Daoy (cell line): ENCODE results near the gene LEFTY2. TPM values are rescaled to one million over a fixed set of nuclear protein-coding genes. Genes with fewer than 3 reads are reported as not detected.
"Not testable (repeated sequence)": the region's sequence is repeated elsewhere in the genome, so short reads cannot be mapped to it uniquely, and the experiment has no call there.

Experiments used
- DNase-seq: peaks from one replicate; pipeline ENCODE4 v3.0.0-alpha.2; 2015; ENCODE audit warnings: low read depth
- total RNA-seq: library from RNA; depleted of rRNA; stranded (reverse); fragments of >200 nt; shearing (Covaris generic); gene quantifications from 2 replicates; pipeline ENCODE4 v1.2.3, GENCODE V29; 2014

LEFTY2 gene
- total RNA-seq, 1 experiment from 2014 or later: not detected

DNA sequence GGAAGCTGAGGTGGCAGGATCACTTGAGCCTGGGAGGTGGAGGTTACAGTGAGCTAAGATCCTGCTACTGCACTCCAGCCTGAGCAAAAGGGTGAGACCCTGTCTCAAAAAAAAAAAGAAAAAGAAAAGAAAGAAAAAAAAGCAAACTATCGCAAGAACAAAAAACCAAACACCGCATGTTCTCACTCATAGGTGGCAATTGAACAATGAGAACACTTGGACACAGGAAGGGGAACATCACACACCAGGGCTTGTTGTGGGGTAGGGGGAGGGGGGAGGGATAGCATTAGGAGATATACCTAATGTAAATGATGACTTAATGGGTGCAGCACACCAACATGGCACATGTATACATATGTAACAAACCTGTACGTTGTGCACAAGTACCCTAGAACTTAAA lies 11.6 kb downstream of the LEFTY2 start:
- not testable (repeated sequence) for DNase-seq

GRCh38 chr1:225928186-225929175 lies 12.5 kb downstream of the LEFTY2 start:
- no peak for DNase-seq

DNA sequence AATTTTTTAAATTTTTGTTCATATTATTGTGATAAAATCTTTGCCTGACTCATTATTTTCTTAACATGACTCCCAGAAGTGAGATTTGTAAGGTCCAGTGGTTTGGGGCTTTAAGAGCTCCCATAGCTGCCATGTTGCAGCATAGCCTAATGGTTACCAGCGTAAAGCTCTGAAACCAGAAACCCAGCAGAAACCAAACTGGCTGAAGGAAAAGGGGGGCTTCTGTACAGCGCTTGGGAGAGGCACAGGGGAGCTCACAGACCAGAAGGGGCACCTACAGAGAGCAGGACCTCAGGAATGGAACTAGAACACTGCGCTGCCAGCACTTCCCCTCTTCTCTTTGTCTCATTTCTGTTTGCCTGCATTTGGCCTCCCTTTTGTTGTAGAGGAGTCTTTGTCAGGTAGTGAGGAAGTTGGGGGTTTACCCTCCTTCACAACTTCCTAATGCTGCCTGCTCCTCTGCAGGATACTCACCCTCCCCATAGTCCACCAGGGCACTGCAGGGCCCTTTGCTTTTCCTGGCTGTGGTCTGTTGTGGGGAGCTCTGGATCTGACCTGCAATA lies 14.4 kb downstream of the LEFTY2 start:
- DNase-seq: no peak

- DNase-seq: peak; percentile 99
Observed at GRCh38 chr1:225923692-225924555, 17.1 kb downstream of the LEFTY2 start, which contains the start of gene PYCR2. Gene PYCR2 (minus strand): TSS chr1:225924250. CDS start chr1:225924110, 140 bp downstream.

- DNase-seq: no peak
Observed at GRCh38 chr1:225923381-225923691, 17.7 kb downstream of the LEFTY2 start.

- peak; percentile 66 for DNase-seq
Observed at GRCh38 chr1:225921734-225922709, 19.0 kb downstream of the LEFTY2 start.

- peak; percentile 86 for DNase-seq
Observed at GRCh38 chr1:225919906-225920305, 21.1 kb downstream of the LEFTY2 start.

GRCh38 chr1:225918280-225918679 lies 22.7 kb downstream of the LEFTY2 start:
- no peak for DNase-seq

DNA sequence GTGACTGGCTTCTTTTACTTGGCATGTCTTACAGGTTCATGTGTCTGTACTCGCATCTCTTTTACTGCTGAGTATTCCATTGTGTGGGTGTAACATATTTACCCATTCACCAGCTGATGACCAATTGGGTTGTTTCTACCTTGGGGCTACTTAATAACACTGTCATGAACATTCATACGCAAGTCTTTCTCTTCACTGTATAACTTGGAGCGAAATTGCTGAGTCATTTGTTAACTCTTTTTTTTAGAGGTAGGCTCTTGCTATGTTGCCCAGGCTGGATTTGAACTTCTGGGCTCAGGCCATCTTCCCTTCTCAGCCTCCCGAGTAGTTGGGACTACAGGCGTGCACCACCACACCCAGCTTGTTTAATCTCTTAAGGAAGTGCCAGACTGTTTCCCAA lies 23.5 kb downstream of the LEFTY2 start:
- DNase-seq: no peak

DNA sequence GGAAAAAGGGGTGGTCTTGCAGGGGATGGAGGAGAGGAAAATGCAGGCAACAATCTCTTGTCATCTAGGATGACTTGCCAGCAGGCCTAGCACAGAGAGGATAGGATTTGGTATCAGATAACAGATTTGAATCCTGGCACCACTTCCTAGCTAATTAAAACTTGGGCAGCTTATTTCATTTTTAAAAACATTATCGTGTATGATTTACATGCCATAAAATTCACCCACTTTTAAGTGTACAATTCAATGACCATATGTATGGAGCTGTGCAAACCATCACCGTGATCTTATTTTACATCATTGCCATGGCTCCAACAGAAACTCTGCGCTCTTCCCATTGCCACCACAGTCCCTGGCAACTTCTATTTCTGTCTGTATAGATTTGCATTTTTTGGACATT lies 23.9 kb downstream of the LEFTY2 start:
- DNase-seq: no peak

DNA sequence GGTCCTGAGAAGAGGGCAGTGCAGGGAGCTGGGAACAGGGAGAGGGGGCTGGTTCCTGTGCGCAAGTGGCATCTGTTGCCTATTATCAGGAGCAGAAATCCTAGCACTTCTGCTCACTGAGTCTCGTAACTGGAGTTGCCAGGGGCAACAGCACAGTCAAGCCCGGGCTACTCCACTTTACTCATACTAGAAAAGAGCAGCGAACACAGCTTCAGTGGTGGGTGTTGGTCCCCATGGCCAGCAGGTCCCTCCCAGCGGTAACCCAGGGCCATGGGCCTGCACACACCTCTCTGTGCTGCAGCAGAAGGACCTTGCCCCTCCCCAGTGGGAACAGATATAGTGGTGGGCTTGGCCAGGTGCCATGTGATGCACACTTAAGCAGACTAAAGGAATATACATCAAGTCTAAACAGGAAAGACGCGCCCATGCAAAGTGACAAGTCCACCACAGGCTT lies 25.5 kb downstream of the LEFTY2 start:
- no peak for DNase-seq

GRCh38 chr1:225914947-225915346 lies 26.1 kb downstream of the LEFTY2 start:
- DNase-seq: no peak

DNA sequence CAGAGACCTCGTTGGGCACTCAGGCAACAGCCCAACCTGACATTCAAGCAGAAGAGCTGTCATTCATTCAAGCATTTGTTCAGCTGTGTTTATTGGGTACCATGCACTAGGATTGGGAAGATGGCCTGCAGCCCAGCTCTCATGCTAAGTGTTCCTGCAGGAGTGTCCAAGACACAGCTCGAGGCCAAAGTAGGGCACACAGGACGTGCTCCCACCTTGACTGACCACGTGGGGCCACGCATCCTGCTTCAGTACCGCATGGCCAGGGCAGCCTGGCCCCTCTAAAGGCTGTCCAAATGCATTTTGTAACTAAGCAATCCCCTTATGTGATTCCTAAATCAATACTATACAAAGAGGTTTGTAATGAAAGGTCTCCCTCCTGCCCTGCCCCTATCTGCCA lies 26.6 kb downstream of the LEFTY2 start:
- no peak for DNase-seq

GRCh38 chr1:225911191-225912130 lies 29.6 kb downstream of the LEFTY2 start:
- no peak for DNase-seq

DNA sequence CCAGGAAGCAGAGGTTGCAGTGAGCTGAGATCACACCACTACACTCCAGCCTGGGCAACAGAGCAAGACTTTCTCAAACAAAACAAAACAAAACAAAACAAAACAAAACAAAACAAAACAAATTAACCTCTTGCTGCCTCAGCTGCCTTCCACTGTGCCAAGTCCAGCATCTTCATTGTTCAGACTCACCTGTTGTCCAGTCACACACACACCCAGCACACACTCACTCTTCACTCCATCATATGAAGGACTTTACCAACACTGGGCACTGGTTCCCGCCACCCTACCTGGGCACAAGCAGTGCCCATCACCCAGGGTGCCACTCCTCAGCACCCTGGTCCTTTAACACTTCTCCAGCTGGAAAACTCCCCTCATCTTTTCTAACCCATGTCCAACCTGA lies 31.5 kb downstream of the LEFTY2 start:
- no peak for DNase-seq

DNA sequence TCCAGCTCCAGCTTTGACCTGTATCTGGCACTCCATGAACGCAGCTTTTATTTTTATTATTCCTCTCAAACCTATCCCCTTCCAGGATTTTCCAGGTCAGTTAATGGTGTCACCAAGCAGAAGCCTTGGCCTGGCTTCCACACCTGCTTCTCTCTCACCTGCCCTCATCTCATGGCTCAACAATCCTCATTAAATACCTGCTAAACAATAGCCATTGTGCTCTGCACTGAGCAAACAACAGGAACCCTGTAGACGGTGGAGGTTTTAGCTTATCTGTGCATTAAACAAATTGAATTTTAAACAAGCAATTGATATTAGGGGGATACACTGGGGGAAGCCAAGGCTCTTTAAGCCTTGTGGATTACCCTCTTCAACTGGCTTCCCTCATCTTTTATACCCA lies 32.2 kb downstream of the LEFTY2 start:
- DNase-seq: no peak

- no peak for DNase-seq
Observed at GRCh38 chr1:225908013-225908640, 32.9 kb downstream of the LEFTY2 start.

DNA sequence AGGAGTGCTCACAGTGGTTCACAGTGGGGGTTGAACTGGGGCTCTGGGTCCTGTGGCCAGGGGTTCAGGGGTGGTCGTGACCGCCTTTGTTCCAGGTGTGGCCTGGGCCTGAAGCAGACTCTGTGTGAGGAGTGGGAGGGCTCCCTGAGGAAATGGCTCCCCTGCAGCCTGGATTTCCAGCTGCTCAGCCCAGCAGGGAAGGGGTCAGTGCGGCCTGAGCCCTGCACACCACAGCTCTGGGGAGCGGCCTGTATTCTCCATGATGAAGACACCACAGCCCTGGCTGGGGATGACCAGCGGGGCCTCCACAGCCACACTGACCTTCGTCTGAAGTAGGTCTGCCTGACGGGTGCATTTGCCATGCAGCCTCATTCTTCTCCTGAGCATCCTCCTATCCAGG lies 33.7 kb downstream of the LEFTY2 start:
- DNase-seq: no peak

DNA sequence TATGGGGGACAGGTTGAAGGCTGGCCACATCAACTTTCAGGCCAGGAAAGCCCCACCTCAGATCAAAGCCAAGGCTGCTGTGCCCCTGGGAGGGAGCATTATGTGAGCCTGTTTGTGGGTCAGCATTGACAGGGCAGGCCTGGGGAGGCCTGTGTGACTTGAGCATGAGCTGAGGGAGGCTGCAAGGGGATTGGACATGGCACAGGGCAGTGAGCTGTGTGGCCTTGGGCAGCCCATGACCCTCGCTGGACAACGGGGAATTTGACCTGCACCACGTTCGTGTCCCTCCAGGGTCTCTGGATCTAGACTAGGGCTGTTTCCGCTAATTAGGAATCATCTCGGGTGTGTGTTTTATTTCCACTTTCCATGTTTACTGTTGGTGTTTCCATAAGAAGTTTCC lies 34.6 kb downstream of the LEFTY2 start:
- no peak for DNase-seq
